ENCODE measurements around the gene RTTN. TPM values are rescaled to one million over a fixed set of nuclear protein-coding genes. Genes with fewer than 3 reads are reported as not detected.

The RTTN gene
- total and polyA plus RNA-seq, 2 donors (not counting 3 experiments of a cell fraction or from before 2014, with no cell fraction given): 3.1 to 17.4 TPM

- DNase-seq (ENCODE audit: low read depth, low spot score) (no peak), FAIRE-seq (no peak)
- intact Hi-C loops (cut with micrococcal nuclease): no loop called here
- no TSS peak for BruUV-seq (replicated peaks)
- Histone ChIP-seq H3K9me3 (replicated peaks; ENCODE audit: control insufficient read depth, insufficient read depth, low read length) (no peaks in the 10 kb centered on the region), H3K9ac (replicated peaks; ENCODE audit: extremely low read depth, insufficient read depth, low read length) (peak overlapping the region; percentile 19), H3K79me2 (ENCODE audit: control insufficient read depth, insufficient read depth, low read length) (peaks cover 3% of the 10 kb centered on the region), H4K20me1 (replicated peaks; ENCODE audit: control insufficient read depth, extremely low read depth, insufficient read depth, low read length) (no peaks in the 10 kb centered on the region), H3K27me3 (ENCODE audit: control insufficient read depth in 2 of 2, insufficient read depth in 2 of 2, low read length in 2 of 2) (no peaks in the 10 kb centered on the region), H3K4me2 (ENCODE audit: insufficient read depth, low read length) (peak overlapping the region; percentile 62), H3K4me3 (replicated peaks in 1 of 3; ENCODE audit: insufficient read depth in 1 of 3, low read depth in 1 of 3, low read length in 3 of 3) (no peak overlapping the region), H3K36me3 (ENCODE audit: control insufficient read depth in 2 of 2, extremely low read depth in 1 of 2, insufficient read depth in 2 of 2, low read length in 2 of 2) (peaks cover 0 to 2% of the 10 kb centered on the region in 2 experiments), H3K4me1 (ENCODE audit: control insufficient read depth, extremely low read depth, insufficient read depth, low read length) (peaks cover 19% of the 10 kb centered on the region), H2AFZ (ENCODE audit: low read depth, low read length) (no peak overlapping the region), H3K9me1 (replicated peaks; ENCODE audit: control insufficient read depth, extremely low read depth, insufficient read depth, low read length) (no peaks in the 10 kb centered on the region), H3K27ac (ENCODE audit: insufficient read depth, low read depth, low read length) (peak overlapping the region; percentile 42)
- CTCF ChIA-PET: interaction anchor here (1.0 to 3.6 kb wide), 2 partner anchors 12 to 252 kb away, joined by 4 to 22 read pairs; no protein-coding TSS in a partner anchor
- TF ChIP-seq GATA2 (IDR thresholded peaks at IDR 0.05; ENCODE audit: insufficient read depth, insufficient read length, low read depth, low read length): no peak
- TF ChIP-seq POLR2A (IDR thresholded peaks at IDR 0.05; ENCODE audit: low read depth, low read length): no peak
- TF ChIP-seq MAX (IDR thresholded peaks at IDR 0.05; ENCODE audit: insufficient read depth, insufficient read length): no peak
- TF ChIP-seq CTCF (IDR thresholded peaks at IDR 0.05; ENCODE audit: extremely low read depth in 1 of 2, insufficient read depth in 1 of 2, low read depth in 1 of 2, low read length in 2 of 2): no peak
- POLR2A ChIA-PET: no interaction called here
- dilution Hi-C loops (cut with MboI; ENCODE audit: extremely low pct_ligation_motif_present, low sequenced_read_pairs): no loop called here
Measured at GRCh38 chr18:70182548-70182947, 22.9 kb downstream of the RTTN start.

GRCh38 chr18:70181725-70182124 is 23.8 kb downstream of the RTTN start:
- H4K20me1 ChIP-seq (replicated peaks; ENCODE audit: control insufficient read depth, extremely low read depth, insufficient read depth, low read length): no peaks in the 10 kb centered on the region
- peaks cover 3% of the 10 kb centered on the region for H3K79me2 ChIP-seq (ENCODE audit: control insufficient read depth, insufficient read depth, low read length)
- H3K36me3 ChIP-seq (ENCODE audit: control insufficient read depth in 2 of 2, extremely low read depth in 1 of 2, insufficient read depth in 2 of 2, low read length in 2 of 2): peaks cover 0 to 2% of the 10 kb centered on the region in 2 experiments
- TF ChIP-seq FOS (IDR thresholded peaks at IDR 0.05; ENCODE audit: borderline replicate concordance, insufficient read depth, low read length): no peak
- TF ChIP-seq JUN (IDR thresholded peaks at IDR 0.05; ENCODE audit: borderline replicate concordance, insufficient read depth, insufficient read length, low read depth): no peak
- TF ChIP-seq POLR2A (IDR thresholded peaks at IDR 0.05; ENCODE audit: low read depth, low read length): no peak
- no peak for TF ChIP-seq EZH2 (IDR thresholded peaks at IDR 0.05; ENCODE audit: borderline replicate concordance, low read depth, low read length, severe bottlenecking)
- no peak for TF ChIP-seq GATA2 (IDR thresholded peaks at IDR 0.05; ENCODE audit: insufficient read depth, insufficient read length, low read depth, low read length)
- no peak for TF ChIP-seq POLR2AphosphoS5 (IDR thresholded peaks at IDR 0.05; ENCODE audit: insufficient read depth, low read depth, low read length)
- TF ChIP-seq MYC (IDR thresholded peaks at IDR 0.05; ENCODE audit: low read depth, low read length): no peak
- TF ChIP-seq MAX (IDR thresholded peaks at IDR 0.05; ENCODE audit: insufficient read depth, insufficient read length): no peak
- TF ChIP-seq CTCF (IDR thresholded peaks at IDR 0.05; ENCODE audit: extremely low read depth in 1 of 2, insufficient read depth in 1 of 2, low read depth in 1 of 2, low read length in 2 of 2): no peak
- peaks cover 19% of the 10 kb centered on the region for H3K4me1 ChIP-seq (ENCODE audit: control insufficient read depth, extremely low read depth, insufficient read depth, low read length)
- DNase-seq (ENCODE audit: low read depth, low spot score) (no peak), FAIRE-seq (no peak)
- H3K9me3 ChIP-seq (replicated peaks; ENCODE audit: control insufficient read depth, insufficient read depth, low read length): no peaks in the 10 kb centered on the region
- peak overlapping the region; percentile 62 for H3K4me2 ChIP-seq (ENCODE audit: insufficient read depth, low read length)
- H3K27me3 ChIP-seq (ENCODE audit: control insufficient read depth in 2 of 2, insufficient read depth in 2 of 2, low read length in 2 of 2): no peaks in the 10 kb centered on the region
- peak overlapping the region; percentile 21 for H3K9ac ChIP-seq (replicated peaks; ENCODE audit: extremely low read depth, insufficient read depth, low read length)
- no peak overlapping the region for H2AFZ ChIP-seq (ENCODE audit: low read depth, low read length)
- peak overlapping the region; percentile 42 for H3K27ac ChIP-seq (ENCODE audit: insufficient read depth, low read depth, low read length)
- H3K4me3 ChIP-seq (replicated peaks in 1 of 3; ENCODE audit: insufficient read depth in 1 of 3, low read depth in 1 of 3, low read length in 3 of 3): no peak overlapping the region
- intact Hi-C loops (cut with micrococcal nuclease) (no loop called here), dilution Hi-C loops (cut with MboI; ENCODE audit: extremely low pct_ligation_motif_present, low sequenced_read_pairs) (no loop called here)
- ChIA-PET CTCF (interaction anchor here (1.0 to 1.5 kb wide), 2 partner anchors 14 to 252 kb away, joined by 4 to 7 read pairs; no protein-coding TSS in a partner anchor), POLR2A (no interaction called here)
- no peaks in the 10 kb centered on the region for H3K9me1 ChIP-seq (replicated peaks; ENCODE audit: control insufficient read depth, extremely low read depth, insufficient read depth, low read length)
- no TSS peak for BruUV-seq (replicated peaks)
